ENCODE data around the gene PRDX5. TPM values are rescaled to one million over a fixed set of nuclear protein-coding genes. Genes with fewer than 3 reads are reported as not detected.

Gene PRDX5
- total RNA-seq, result 331 TPM

GRCh38 chr11:64317961-64318765, at the start of gene PRDX5:
PRDX5 (plus strand) TSS chr11:64318121; CDS start chr11:64318216, 95 bp downstream.
- peak; percentile 79 for ATAC-seq

- peak; percentile 1 for ATAC-seq
Measured at GRCh38 chr11:64268893-64269539, 48.9 kb upstream of the PRDX5 start.

GRCh38 chr11:64269540-64270220, 48.2 kb upstream of the PRDX5 start:
- ATAC-seq, result peak; percentile 83

GRCh38 chr11:64275031-64275800, 42.7 kb upstream of the PRDX5 start:
- ATAC-seq, result no peak

GRCh38 chr11:64275841-64276240, 42.1 kb upstream of the PRDX5 start:
- ATAC-seq, result no peak

- ATAC-seq, result peak; percentile 92
Measured at GRCh38 chr11:64276653-64277431, 41.1 kb upstream of the PRDX5 start.

- ATAC-seq, result no peak
Measured at GRCh38 chr11:64278576-64279190, 39.2 kb upstream of the PRDX5 start.

GRCh38 chr11:64281957-64282770, 35.8 kb upstream of the PRDX5 start:
- ATAC-seq, result no peak

GRCh38 chr11:64283092-64283491, 34.8 kb upstream of the PRDX5 start:
- ATAC-seq, result no peak

GRCh38 chr11:64284048-64284961, 33.6 kb upstream of the PRDX5 start, which contains the start of gene BAD:
BAD (minus strand) TSS chr11:64284665; CDS start chr11:64284368, 297 bp downstream.
- peak; percentile 91 for ATAC-seq

GRCh38 chr11:64284962-64285884, 32.7 kb upstream of the PRDX5 start, which contains the start of gene GPR137:
GPR137 (plus strand) TSS chr11:64285848; CDS start chr11:64286525, 677 bp downstream.
- ATAC-seq, result peak; percentile 62

GRCh38 chr11:64285885-64286800, 31.8 kb upstream of the PRDX5 start:
- peak; percentile 1 for ATAC-seq

- no peak for ATAC-seq
Measured at GRCh38 chr11:64286801-64287159, 31.1 kb upstream of the PRDX5 start.

- no peak for ATAC-seq
Measured at GRCh38 chr11:64287676-64288352, 30.1 kb upstream of the PRDX5 start.

GRCh38 chr11:64288353-64288750, 29.6 kb upstream of the PRDX5 start:
- ATAC-seq, result no peak

- no peak for ATAC-seq
Measured at GRCh38 chr11:64289002-64289564, 28.8 kb upstream of the PRDX5 start.
